Cardiac muscle cell (in vitro differentiated cells and primary cell): ENCODE measurements around the gene CMIP. TPM values are rescaled to one million over a fixed set of nuclear protein-coding genes. Genes with fewer than 3 reads are reported as not detected.

Experiments
- DNase-seq, 2 donors: peaks; one replicate each; pipeline versions ENCODE4 v3.0.0 to v3.0.0-alpha.2; 2010 to 2017; ENCODE audit warnings: low read depth in 1 of 2, low spot score in 1 of 2
- H3K27ac ChIP-seq: fragments of 200-600 bp; sonication (generic); 2 replicates; pipeline ENCODE4 v1.5.1; 2016
- H3K27me3 ChIP-seq: fragments of 200-600 bp; sonication (generic); 2 replicates; pipeline ENCODE4 v1.6.0; 2016; ENCODE audit warnings: control low read depth
- H3K36me3 ChIP-seq: fragments of 200-600 bp; sonication (generic); 2 replicates; pipeline ENCODE4 v1.5.1; 2016; ENCODE audit warnings: control low read depth
- H3K4me1 ChIP-seq: fragments of 200-600 bp; sonication (generic); 2 replicates; pipeline ENCODE4 v1.8.1; 2017; ENCODE audit warnings: low read depth, mild to moderate bottlenecking, mixed run types
- H3K4me3 ChIP-seq: fragments of 200-600 bp; sonication (generic); 2 replicates; pipeline ENCODE4 v1.5.1; 2016; ENCODE audit warnings: mild to moderate bottlenecking
- H3K9me3 ChIP-seq: fragments of 200-600 bp; sonication (generic); 2 replicates; pipeline ENCODE4 v1.5.1; 2017; ENCODE audit warnings: low read depth, mild to moderate bottlenecking, control low read depth
- polyA plus RNA-seq: library from polyadenylated mRNA; unstranded; fragments of >200 nt; fragmentation: Nextera tagmentation; extraction: Ambion mirVana; gene quantifications from 2 replicates; pipeline ENCODE4 v1.2.1, GENCODE V29; 2016
- total RNA-seq: library from RNA; depleted of rRNA; stranded (reverse); fragments of >200 nt; gene quantifications from 2 replicates; pipeline ENCODE4 v1.2.3, GENCODE V29; 2016
- TF ChIP-seq, protein P1 (sequence below): IDR thresholded peaks from 2 replicates; pipeline ENCODE4 v1.5.1; 2012; ENCODE audit warnings: low read depth, mild to moderate bottlenecking, low read length

CMIP gene
- total and polyA plus RNA-seq, 2 experiments from 2014 or later: 1.8 to 22.2 TPM

DNA sequence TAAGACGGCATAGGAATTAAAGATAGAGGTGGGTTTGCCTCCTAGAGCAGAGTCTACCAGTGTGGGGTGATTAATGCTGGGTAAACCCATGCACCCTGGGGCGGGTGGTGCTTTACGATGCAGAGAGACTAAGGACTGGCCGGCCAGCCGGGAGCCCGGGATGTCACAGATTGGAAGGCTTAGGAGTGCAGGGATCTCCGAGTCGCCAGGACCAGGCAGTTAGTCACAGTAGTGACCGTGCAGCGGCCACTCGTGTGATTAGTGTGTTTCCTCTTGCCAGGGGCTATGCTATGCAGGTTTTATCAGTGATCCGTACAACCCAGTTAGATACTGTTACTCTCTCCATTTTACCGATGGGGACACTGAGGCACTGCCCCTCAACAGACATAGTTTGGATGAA is 10.4 kb downstream of the CMIP start:
- Histone ChIP-seq H3K27me3 (no peaks in the 10 kb centered on the region), H3K36me3 (no peaks in the 10 kb centered on the region), H3K27ac (no peak overlapping the region), H3K4me1 (peaks cover 8% of the 10 kb centered on the region), H3K4me3 (no peak overlapping the region), H3K9me3 (no peaks in the 10 kb centered on the region)
- TF ChIP-seq, protein P1, sequence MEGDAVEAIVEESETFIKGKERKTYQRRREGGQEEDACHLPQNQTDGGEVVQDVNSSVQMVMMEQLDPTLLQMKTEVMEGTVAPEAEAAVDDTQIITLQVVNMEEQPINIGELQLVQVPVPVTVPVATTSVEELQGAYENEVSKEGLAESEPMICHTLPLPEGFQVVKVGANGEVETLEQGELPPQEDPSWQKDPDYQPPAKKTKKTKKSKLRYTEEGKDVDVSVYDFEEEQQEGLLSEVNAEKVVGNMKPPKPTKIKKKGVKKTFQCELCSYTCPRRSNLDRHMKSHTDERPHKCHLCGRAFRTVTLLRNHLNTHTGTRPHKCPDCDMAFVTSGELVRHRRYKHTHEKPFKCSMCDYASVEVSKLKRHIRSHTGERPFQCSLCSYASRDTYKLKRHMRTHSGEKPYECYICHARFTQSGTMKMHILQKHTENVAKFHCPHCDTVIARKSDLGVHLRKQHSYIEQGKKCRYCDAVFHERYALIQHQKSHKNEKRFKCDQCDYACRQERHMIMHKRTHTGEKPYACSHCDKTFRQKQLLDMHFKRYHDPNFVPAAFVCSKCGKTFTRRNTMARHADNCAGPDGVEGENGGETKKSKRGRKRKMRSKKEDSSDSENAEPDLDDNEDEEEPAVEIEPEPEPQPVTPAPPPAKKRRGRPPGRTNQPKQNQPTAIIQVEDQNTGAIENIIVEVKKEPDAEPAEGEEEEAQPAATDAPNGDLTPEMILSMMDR: no peak
- no peak for DNase-seq

DNA sequence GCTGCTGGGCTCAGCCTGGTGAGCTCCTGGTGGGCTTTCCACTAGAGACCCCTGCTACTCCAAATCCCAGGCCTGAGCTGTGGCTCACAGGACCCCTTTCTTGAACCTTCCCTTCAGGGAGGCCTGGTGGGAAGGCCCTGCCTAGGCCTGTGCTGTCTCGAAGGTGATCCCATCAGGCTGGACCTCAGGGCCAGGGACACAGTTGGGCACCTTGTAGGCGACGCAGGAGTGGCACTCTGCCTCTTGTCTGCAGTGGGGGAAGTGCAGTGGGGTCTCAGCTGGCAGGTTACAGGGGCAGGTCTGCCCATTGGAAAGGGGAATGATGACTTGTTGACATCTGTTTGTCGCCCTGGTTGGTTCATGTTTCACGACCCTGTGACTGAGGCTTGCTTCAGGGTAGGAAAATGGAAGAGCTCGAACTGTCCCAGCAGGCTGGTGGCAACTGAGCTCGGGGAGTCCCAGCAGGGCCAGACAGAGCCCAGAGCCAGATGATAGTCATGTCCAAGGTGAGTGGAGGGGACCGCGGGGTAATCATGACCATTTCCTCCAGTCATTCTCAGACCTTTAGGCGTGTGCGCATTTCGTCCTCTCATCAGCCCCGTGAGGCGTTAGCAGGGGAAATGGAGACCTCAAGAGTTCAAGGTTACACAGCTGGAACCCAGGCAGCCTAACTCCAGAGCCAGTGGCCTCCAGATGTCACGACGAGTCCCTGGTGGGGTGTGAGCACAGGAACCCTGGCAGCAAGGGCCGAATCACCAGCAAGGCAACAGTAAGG is 11.3 kb downstream of the CMIP start:
- TF ChIP-seq, protein P1: no peak
- Histone ChIP-seq H3K36me3 (no peaks in the 10 kb centered on the region), H3K4me3 (no peak overlapping the region), H3K9me3 (no peaks in the 10 kb centered on the region), H3K27ac (no peak overlapping the region), H3K4me1 (peaks cover 8% of the 10 kb centered on the region), H3K27me3 (no peaks in the 10 kb centered on the region)
- no peak for DNase-seq

DNA sequence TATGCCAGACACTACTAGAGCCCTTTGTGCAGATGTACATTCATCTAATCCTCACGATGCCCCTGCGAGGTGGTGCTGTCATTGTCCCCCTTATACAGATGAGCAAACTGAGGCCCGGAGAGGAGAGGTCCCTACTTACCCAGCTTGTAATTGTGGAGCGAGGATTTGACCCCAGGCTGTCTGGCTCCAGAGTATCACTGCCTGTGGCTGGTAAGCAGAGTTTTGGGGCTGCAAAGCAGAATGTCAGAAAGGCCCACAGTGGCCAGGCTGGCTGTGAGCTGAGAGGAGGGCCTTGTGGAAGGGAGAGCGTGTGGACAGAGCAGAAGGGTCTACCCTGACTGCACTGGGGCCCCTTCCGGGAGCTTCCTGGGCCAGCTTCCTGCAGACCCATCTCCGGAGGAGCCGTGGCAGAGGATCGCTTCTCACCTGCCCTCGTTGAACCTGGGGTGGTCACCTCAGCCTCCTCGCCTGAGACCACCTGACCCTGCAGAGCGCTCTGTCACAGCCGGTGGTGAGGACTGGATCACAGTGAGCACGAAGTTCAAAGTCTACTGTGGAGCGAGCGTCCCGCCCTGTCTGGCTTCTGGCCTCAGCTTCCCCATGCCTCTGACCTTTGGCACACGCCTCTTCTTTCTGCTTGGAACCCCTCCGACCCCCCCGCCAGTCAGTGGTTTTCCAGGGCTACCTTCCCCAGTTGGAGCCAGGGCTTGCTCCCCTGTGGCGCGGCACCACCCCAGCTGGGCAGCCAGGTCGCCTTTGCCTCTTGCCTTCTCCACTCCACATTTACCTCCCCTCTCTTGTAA is 12.1 kb downstream of the CMIP start:
- Histone ChIP-seq H3K27me3 (no peaks in the 10 kb centered on the region), H3K4me3 (no peak overlapping the region), H3K4me1 (peaks cover 5% of the 10 kb centered on the region), H3K27ac (no peak overlapping the region), H3K9me3 (no peaks in the 10 kb centered on the region), H3K36me3 (no peaks in the 10 kb centered on the region)
- no peak for DNase-seq
- TF ChIP-seq, protein P1: no peak

DNA sequence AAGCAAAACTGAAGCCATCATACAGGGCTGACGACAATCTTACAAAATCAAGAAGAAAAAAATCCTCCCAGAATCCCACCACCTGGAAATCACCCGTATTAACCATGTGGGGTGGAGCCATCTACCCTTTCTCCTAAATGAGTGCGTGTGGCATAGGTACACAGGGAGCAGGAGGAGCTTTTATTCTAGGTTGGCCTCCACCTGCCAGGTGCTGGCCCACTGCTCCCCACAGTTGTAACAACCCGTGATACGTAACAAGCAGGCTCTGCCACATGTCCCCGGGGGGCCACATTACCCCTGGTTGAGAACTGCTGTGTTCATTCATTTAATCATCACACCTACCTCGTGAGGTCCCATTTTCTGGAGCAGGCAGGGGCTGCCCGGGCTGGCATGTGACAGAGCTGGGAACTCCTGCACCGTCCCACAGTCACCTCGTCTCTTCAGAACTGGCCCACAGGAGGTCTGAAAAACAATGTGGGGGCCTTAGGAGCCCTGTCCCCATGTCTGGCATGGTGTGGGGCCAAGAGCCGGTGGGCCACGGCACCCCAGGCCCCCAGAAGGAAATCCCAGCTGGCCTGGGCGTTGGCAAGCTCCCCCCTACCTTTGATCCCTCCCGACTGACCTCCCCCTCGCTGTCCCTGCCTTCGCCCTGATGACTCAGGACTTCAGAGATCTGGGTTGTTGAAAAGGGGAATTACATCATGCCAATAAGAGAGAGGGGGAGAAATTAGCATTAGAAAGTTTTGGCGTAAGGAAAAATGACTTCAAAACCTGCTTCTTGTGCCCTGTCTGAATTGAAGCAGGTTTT is 12.9 kb downstream of the CMIP start:
- H3K27ac ChIP-seq: no peak overlapping the region
- DNase-seq: peak in 1 of 2 donors; percentile 70
- no peaks in the 10 kb centered on the region for H3K27me3 ChIP-seq

More for the DNA sequence above, 12.9 kb downstream of the CMIP start:
- Histone ChIP-seq H3K9me3 (no peaks in the 10 kb centered on the region), H3K4me1 (peaks cover 3% of the 10 kb centered on the region), H3K4me3 (no peak overlapping the region), H3K36me3 (no peaks in the 10 kb centered on the region)
- TF ChIP-seq, protein P1: no peak
